Right hindlimb (tissue), 1 donor: Measurements from ENCODE around the gene MYO18B.

Experiments used
- DNase-seq: peaks from one replicate; pipeline ENCODE4 v3.0.0-alpha.2; 2018

Gene MYO18B

DNA sequence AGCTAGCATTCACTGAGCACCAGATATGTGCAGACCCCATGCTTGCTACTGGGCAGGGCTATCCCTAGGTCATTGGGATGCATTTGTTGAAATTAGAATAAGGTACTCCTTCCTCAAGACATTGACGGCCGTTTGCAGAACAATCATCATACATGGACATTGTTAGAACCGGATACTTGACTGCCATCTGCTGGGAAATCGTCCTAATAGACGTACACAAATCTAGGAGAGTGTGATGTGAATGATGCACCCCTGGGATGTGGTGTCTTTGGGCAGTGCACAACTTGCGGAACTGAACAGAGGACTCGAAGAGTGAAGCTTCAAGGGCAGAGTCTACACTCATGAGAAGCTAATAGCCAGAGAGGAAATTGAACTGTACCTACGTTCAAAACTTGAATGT, 35.9 kb downstream of the MYO18B start:
- DNase-seq, result no peak

GRCh38 chr22:25779426-25779825, 37.4 kb downstream of the MYO18B start:
- no peak for DNase-seq

DNA sequence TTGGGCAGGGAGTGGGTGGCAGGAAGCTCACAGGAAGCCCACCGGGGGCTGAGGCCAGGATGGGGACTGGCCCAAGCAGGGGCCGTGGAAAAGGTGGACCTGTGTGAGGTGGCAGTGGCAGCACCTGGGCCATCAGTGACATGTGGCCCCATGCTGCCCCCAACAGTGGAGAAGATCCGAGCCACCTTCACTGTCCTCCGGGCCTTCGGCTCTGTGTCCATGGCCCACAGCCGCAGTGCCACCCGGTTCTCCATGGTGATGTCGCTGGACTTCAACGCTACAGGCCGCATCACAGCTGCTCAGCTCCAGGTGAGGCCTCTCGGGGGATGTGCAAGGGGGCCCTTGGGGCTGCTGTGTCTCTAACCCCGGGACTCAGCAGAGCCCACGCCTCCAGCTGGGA, 37.9 kb downstream of the MYO18B start:
- no peak for DNase-seq

GRCh38 chr22:25780673-25781072, 38.7 kb downstream of the MYO18B start:
- no peak for DNase-seq

- DNase-seq, result no peak
Measured at GRCh38 chr22:25781801-25782200, 39.8 kb downstream of the MYO18B start.

GRCh38 chr22:25782831-25783230, 40.8 kb downstream of the MYO18B start:
- DNase-seq, result no peak

- no peak for DNase-seq
Measured at GRCh38 chr22:25783856-25784255, 41.9 kb downstream of the MYO18B start.

- no peak for DNase-seq
Measured at GRCh38 chr22:25786165-25786564, 44.2 kb downstream of the MYO18B start.

- DNase-seq, result no peak
Measured at GRCh38 chr22:25791556-25791955, 49.6 kb downstream of the MYO18B start.

DNA sequence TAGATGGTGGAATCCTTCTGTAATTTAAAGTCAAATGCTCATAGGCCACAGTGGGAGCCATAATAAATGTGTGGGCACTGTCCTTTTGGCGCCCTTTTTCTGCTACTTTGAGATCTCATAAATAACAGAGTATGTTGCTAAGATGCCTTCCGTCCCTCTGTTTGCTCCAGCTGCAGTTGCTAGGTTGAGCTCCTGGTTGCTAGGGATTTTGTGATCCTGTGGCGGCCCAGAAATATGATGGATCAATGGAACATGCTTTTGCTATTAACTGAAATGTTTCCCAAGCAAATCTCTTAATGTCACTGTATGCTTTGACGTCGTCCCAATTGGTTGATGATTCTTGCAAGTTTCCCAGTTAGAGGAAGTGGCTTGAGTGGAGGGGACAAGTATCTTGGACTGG, 53.5 kb downstream of the MYO18B start:
- no peak for DNase-seq

DNA sequence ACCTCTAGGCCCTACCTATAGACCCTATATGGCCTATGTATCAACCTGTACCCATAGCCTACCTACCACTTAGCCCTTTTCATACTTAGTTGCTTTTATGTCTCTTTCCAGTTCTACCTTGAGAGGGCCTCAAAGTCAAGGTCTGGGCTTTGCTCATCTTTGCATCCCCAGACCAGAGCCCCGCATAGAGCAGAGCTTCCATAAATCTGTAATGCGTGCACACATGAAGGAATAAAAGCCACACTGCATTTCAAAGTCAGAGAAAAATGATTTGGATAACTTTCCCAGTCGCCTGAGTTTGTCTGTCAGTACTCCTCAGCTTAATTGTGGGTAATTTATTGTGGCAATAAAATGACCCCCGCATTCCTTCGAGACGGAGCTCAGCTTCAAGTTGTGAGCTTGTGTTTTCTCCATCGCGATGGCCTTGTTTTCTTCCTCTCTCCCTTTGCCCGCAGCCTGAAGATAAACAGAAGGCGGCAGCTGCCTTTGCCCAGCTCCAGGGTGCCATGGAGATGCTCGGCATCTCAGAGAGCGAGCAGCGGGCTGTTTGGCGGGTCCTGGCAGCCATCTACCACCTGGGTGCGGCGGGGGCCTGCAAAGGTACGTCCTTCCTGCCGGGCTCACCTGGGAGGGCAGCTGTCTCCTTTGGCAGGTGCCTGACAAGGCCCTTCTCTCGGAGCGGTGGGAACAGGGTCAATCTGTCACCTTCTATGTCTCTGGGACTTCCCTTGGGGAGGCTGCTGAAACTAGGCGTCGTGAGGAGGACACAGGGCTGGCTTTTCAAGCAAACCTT, 55.7 kb downstream of the MYO18B start:
- no peak for DNase-seq

- DNase-seq, result no peak
Measured at GRCh38 chr22:25800766-25801165, 58.8 kb downstream of the MYO18B start.

DNA sequence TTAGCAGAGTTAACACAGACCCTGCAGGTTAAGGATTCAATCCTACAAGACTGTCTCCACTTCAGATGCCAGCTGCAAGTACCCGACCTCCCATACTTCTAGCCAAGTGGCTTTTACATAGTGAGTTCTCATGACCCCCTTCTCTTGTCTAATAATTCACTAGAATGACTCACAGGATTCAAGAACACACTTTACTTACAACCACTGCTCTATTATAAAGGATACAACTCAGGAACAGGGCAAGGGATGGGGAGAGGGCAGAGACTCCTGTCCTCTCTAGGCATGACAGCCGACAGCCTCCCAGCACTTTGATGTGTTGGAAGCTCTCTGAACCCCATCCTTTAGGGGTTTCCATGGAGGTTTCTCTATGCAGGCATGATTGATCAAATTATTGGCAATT, 60.0 kb downstream of the MYO18B start:
- DNase-seq, result no peak

DNA sequence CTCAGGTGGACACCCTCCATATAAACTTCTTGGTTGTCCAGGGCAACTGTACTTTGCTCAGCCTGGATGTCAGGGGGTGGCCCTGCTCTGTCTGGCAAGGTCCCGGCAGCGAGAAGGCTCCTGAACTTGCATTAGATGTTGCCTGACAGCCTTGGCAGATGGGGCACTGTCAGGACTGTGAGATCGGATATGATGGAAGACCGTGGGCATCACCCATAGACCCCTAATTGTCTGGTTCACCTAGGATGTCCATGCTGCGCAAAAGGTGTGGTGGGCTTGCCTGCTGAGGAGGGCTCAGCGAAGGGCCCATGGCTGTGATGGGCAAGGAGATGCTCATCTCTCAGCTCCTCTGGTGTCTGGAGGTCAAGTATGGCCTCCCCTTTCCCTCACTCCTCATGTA, 62.7 kb downstream of the MYO18B start:
- DNase-seq, result no peak

- no peak for DNase-seq
Measured at GRCh38 chr22:25806579-25806978, 64.6 kb downstream of the MYO18B start.

DNA sequence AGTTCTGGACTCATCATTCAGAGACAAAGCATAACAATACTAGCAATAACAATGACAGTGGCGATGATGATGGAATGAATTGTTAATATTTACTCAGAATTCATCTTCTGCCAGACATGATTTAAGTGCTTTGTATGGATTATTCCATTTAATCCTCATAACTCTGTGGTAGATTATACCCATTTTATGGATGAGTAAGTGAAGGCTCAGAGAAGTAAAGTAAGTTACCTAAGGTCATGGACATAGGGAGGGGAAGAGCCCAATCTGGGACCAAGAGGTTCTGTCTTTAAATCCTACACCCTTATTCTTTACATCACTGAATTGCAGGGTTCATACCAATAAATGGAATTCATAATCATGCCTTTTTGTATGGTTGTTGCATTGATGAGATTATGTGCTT, 72.7 kb downstream of the MYO18B start:
- no peak for DNase-seq

- no peak for DNase-seq
Measured at GRCh38 chr22:25815561-25815960, 73.6 kb downstream of the MYO18B start.

DNA sequence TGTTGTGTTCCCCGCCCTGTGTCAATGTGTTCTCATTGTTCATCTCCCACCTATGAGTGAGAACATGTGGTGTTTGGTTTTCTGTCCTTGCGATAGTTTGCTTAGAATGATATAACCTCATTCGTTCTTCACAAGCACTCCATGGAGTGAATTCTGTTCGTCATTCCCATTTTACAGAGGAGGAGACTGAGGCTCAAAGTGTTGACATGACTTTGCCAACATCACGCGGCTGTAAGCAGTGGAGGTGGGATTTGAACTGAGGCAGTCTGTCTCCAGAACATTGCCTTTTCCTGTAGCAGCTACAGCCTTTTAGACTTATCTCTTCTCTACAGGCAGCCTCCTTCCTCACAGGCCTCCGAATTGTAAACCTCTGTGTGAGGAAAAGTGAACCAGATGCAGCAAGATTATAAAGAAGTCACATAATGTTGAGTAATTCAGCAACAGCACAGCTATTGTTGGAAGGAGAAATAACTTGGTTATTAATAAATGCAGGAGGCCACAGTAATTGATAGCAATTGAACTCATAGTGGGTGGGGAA, 74.6 kb downstream of the MYO18B start:
- no peak for DNase-seq

DNA sequence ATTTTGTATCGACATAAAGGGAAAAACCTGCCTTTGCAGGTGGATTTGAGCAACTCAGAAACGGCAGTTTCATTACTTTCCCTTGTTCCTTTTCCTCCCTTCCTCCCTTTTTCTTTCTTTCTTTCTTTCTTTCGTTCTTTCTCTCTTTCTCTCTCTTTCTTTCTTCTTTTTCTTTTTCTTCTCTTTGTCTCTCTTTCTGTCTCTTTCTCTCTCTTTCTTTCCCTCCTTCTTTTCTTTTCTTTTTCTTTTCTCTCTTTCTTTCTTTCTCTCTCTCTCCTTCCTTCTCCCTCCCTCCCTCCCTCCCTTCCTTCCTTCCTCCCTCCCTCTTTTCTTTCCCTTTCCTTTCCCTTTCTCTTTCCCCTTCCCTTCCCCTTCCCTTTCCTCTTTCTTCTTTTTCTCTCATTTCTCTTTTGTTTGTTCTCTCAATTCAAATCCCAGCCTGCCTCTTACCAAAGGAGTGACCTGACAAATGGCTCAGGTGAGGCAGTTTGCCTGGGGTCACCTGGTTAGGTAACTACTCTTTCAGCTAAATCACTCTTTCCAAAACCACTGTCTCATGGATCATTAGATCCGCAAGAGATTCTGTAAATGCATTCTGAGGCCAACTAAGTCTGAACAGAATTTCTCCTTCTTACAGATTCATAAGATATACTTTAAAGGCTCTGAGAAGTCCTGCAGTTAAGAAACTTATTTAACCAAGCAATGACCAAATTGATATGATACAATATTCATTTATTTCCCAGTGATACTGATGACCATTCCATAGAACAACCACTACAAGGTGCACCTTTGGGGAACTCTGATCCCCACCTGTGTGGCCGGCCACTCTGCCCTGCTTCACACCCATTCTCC, 75.3 kb downstream of the MYO18B start:
- DNase-seq, result no peak

GRCh38 chr22:25818541-25818940, 76.6 kb downstream of the MYO18B start:
- no peak for DNase-seq

GRCh38 chr22:25822344-25822743, 80.4 kb downstream of the MYO18B start:
- no peak for DNase-seq

DNA sequence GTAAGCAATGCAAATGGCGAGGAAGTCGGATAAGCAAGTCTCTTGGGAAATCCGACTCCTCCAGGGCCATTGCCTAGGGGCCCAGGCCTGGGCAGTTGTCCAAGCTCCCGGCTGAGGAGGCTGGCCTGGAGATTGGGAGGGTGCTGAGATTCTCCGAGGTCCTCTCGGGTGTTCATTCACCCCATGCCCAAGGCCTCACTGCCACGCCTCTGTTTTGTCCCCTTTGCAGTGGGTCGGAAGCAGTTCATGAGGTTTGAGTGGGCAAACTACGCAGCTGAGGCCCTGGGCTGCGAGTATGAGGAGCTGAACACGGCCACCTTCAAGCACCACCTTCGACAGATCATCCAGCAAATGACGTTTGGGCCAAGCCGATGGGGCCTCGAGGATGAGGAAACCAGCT, 81.3 kb downstream of the MYO18B start:
- DNase-seq, result no peak

DNA sequence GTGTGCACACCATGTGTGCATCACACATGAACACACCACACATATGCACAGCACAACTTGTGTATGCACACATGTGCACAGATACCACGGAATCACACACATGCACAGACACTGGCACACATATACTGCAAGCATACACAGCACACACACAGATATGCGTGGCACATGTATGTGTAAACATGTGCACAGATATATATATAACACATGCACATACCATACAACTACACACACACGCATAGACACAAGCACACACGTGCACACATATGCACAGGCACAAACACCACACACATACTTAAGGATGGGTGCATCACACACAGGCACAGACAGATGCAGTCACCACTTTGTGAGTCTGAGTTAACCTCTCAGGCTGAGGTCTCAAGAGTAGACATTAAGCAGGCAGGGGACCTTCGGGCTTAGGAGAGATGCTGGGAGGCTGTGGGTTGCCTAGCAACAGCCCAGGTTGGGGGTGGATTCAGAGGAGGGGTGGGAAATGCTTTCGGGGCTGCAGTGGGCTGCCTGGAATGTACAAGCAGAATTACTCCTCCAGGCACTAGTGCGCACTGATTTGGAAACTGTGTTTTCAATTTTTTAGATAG, 82.9 kb downstream of the MYO18B start:
- DNase-seq, result no peak

DNA sequence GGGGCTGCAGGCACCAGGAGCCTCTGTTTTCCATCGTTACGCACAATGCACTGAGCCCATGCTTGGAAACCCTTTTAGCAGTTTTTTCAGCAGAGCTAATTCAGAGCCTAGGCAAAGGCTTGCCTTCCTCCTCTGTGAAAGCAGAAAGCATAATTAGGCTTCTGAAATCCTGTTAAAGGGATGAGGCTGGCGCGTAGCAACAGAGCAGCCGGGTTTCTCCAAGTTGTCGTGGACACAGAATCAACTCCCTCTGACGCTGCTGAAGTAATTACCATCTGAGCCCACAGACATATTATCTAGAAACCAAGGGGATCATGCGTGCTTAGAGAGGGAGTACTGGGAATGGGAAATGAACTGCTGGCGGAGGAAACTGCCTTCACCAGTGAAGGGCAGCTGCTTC, 85.4 kb downstream of the MYO18B start:
- DNase-seq, result no peak
